Endothelial cell (in vitro differentiated cells): ENCODE data around the gene CARD11. TPM values are rescaled to one million over a fixed set of nuclear protein-coding genes. Genes with fewer than 3 reads are reported as not detected.

Experiments
- DNase-seq: peaks from one replicate; pipeline ENCODE4 v3.0.0; 2021; ENCODE audit warnings: low spot score
- H3K27ac Mint-ChIP-seq: one replicate; pipeline ENCODE4 v1.8.0; 2021; ENCODE audit warnings: mixed read lengths, inconsistent platforms; ENCODE audit not compliant: unreplicated experiment
- H3K27me3 Mint-ChIP-seq: one replicate; pipeline ENCODE4 v1.8.0; 2021; ENCODE audit warnings: mild to moderate bottlenecking, moderate library complexity, mixed read lengths, inconsistent platforms; ENCODE audit not compliant: unreplicated experiment
- H3K36me3 Mint-ChIP-seq: one replicate; pipeline ENCODE4 v1.8.0; 2021; ENCODE audit warnings: mild to moderate bottlenecking, low read depth, mixed read lengths, inconsistent platforms; ENCODE audit not compliant: unreplicated experiment
- H3K4me1 Mint-ChIP-seq: one replicate; pipeline ENCODE4 v1.8.0; 2021; ENCODE audit warnings: mild to moderate bottlenecking, mixed read lengths, inconsistent platforms; ENCODE audit not compliant: unreplicated experiment
- H3K4me3 Mint-ChIP-seq: one replicate; pipeline ENCODE4 v1.8.0; 2021; ENCODE audit warnings: mild to moderate bottlenecking, mixed read lengths, inconsistent platforms; ENCODE audit not compliant: unreplicated experiment
- H3K9me3 Mint-ChIP-seq: one replicate; pipeline ENCODE4 v1.8.0; 2021; ENCODE audit warnings: mixed read lengths, inconsistent platforms; ENCODE audit not compliant: unreplicated experiment
- total RNA-seq: library from RNA; stranded (reverse); fragmentation: NEBNext Ultra II Directional; extraction: Animal tissue kit (Norgen Biotek cat#: 25700); gene quantifications from one replicate; pipeline ENCODE4 v1.2.1, GENCODE V29; 2021; ENCODE audit not compliant: unreplicated experiment
- TF ChIP-seq, protein P1 (sequence below): fragments of 200-600 bp; sonication (generic); IDR thresholded peaks from one replicate; pipeline ENCODE4 v1.5.0; 2021; ENCODE audit warnings: antibody characterized with exemption; ENCODE audit not compliant: unreplicated experiment

CARD11 gene
- total RNA-seq, 1 donor from 2014 or later = 3.9 TPM

DNA sequence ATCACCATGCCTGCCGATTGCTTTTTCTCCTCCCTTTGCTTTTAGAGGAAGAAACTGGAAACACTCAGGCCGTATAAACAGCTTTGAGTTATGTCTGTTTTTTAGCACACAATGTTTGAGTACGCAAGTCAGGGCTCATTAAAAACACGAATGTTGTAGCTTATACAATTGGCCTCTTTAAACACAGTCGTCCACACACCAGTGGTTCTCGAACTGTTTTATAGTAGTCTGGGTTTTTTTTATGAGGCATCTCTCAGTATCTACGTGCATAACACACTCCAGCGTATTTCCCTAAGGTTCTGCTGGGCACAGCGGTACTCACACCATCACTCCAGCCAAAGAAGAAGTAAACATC lies 13.4 kb upstream of the CARD11 start:
- Mint-ChIP-seq H3K9me3 (no peaks in the 10 kb centered on the region), H3K4me1 (no peaks in the 10 kb centered on the region), H3K36me3 (no peaks in the 10 kb centered on the region), H3K27ac (no peak overlapping the region), H3K27me3 (peaks cover 1% of the 10 kb centered on the region), H3K4me3 (no peak overlapping the region)
- DNase-seq = no peak
- TF ChIP-seq, protein P1, sequence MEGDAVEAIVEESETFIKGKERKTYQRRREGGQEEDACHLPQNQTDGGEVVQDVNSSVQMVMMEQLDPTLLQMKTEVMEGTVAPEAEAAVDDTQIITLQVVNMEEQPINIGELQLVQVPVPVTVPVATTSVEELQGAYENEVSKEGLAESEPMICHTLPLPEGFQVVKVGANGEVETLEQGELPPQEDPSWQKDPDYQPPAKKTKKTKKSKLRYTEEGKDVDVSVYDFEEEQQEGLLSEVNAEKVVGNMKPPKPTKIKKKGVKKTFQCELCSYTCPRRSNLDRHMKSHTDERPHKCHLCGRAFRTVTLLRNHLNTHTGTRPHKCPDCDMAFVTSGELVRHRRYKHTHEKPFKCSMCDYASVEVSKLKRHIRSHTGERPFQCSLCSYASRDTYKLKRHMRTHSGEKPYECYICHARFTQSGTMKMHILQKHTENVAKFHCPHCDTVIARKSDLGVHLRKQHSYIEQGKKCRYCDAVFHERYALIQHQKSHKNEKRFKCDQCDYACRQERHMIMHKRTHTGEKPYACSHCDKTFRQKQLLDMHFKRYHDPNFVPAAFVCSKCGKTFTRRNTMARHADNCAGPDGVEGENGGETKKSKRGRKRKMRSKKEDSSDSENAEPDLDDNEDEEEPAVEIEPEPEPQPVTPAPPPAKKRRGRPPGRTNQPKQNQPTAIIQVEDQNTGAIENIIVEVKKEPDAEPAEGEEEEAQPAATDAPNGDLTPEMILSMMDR = no peak

DNA sequence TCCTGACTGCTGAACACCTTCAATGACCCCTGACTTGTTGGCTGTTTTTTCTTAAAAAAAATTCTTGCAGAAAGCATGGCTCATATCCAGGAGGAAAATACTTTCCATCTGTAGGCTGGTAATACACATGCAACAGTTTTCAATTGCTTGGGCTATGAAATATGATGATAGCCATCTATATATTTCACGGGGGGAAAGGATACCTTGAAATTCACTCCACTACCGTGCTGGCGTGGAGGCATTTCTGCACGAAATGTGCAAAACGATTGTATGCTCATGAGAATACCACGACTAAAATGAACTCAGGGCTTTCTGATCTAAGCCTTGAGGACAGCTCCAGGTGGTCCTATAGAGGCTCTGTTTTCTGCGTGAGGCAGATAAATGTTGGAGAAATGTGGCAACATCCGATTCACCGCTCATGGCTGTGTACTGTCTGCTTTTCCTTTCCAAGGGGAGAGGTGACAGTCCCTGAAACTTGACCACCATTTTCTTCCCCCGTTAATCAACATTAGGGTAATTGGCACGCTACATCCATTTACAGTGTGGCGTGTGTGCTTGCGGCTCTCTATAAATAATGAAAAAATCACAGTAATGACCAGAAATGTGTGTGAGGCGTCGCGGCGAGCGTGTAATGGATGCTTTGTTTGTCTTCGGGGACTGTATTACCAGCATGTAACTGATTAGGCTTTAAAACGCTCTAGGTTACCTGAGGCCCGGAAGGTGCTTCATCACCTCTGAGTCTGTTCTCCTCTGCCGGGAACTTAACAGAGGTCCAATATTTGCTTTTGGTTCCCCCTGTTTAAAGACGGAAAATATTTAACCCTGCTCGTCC lies 12.8 kb upstream of the CARD11 start:
- H3K27me3 Mint-ChIP-seq = peaks cover 1% of the 10 kb centered on the region

DNA sequence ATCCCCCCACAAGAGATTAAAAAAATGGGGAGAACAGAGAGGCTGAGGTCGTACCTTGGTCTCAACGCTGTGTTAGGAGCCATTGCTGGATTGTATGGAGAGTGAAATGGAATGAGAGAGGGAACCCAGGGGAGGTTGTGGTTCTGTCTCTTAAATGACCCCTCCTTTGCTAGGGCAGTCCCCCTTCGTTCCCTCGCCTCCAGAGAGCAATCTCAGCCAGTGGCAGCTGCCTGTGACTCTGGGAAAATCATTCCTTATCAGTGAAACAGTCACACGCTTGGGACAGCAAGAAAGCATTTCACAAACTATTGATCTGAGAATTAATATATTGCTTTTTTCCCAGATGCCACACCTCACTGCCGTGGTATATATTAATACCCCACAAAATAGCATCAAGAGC lies 12.0 kb upstream of the CARD11 start:
- DNase-seq = no peak
- Mint-ChIP-seq H3K36me3 (no peaks in the 10 kb centered on the region), H3K27me3 (peaks cover 1% of the 10 kb centered on the region), H3K27ac (no peak overlapping the region), H3K4me3 (no peak overlapping the region), H3K9me3 (no peaks in the 10 kb centered on the region), H3K4me1 (no peaks in the 10 kb centered on the region)
- TF ChIP-seq, protein P1 = no peak

More for the DNA sequence above, 12.8 kb upstream of the CARD11 start:
- Mint-ChIP-seq H3K9me3 (no peaks in the 10 kb centered on the region), H3K4me3 (no peak overlapping the region), H3K36me3 (no peaks in the 10 kb centered on the region), H3K27ac (no peak overlapping the region), H3K4me1 (no peaks in the 10 kb centered on the region)
- TF ChIP-seq, protein P1 = no peak
- DNase-seq = no peak

DNA sequence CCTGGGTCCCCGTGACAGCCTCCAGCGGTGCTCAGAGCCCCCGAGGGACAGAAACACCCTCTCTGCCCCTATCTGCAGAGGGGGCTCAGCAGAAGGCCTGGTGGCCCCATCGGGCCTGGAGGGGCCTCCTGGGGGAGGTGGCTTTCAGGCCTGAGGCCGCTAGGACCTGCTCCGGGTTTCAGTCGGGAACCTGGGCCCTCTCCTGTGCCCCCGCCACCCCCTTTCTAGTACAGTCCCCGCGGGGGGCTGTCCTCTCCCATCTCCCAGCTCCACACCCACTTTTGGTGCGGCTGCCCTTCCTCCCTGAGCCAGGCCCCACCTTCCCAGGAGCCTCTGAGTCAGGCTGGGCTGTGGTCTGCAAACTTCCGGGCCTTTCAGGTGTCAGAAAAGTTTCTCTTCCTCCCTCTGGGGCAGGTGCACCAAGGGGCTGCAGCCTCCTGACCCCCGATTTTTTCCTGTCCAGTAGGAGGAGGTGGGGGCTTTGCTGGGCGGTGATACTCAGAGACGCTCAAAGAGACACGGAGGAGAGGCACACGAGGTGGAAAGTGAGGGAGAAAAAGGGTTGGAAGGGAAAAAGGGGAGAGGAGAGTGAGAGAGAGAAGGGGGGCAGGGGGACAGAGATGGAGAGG lies 692 bp downstream of the CARD11 start:
- no peaks in the 10 kb centered on the region for H3K36me3 Mint-ChIP-seq
- no peak overlapping the region for H3K27ac Mint-ChIP-seq
- H3K4me1 Mint-ChIP-seq = no peaks in the 10 kb centered on the region
- no peaks in the 10 kb centered on the region for H3K9me3 Mint-ChIP-seq
- H3K27me3 Mint-ChIP-seq = peaks cover 3% of the 10 kb centered on the region
- DNase-seq = no peak
- H3K4me3 Mint-ChIP-seq = peak overlapping the region; percentile 67
- TF ChIP-seq, protein P1 = no peak

DNA sequence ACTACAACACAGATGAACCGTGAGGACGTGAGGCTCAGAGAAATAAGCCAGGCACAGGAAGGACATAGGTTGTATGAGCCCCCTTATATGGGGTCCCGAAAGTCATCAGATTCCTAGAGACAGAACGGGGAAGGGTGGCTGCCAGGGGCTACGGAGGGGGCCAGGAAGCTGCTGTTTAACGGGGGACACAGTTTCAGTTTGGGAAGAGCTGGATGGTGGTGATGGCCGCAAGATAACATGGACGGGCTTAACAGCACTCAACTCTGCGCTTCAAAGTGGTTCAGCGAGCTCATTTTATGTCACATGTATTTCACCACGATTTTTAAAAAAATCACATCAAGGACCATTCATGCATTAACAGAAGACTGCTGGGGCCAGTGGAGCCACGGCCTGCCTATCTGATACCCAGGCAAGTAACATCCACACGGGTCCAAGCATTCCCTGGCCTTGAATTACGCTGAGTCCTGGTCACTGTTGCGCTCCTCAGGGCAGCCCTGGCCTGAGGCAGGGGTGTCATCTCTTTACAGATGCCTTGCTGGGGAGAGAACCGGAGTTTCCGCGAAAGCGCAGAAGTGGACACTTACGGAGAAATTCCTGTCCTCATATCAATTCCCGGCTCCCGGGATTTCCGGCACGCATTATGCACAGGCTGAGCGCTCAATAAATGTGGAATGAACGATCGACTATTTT lies 1.5 kb downstream of the CARD11 start:
- TF ChIP-seq, protein P1 = no peak
- H3K4me1 Mint-ChIP-seq = no peaks in the 10 kb centered on the region
- no peak for DNase-seq
- peak overlapping the region; percentile 63 for H3K4me3 Mint-ChIP-seq
- H3K36me3 Mint-ChIP-seq = no peaks in the 10 kb centered on the region
- peaks cover 3% of the 10 kb centered on the region for H3K27me3 Mint-ChIP-seq
- no peaks in the 10 kb centered on the region for H3K9me3 Mint-ChIP-seq
- no peak overlapping the region for H3K27ac Mint-ChIP-seq
